Measurements from ENCODE around the gene EIF1.

DNA sequence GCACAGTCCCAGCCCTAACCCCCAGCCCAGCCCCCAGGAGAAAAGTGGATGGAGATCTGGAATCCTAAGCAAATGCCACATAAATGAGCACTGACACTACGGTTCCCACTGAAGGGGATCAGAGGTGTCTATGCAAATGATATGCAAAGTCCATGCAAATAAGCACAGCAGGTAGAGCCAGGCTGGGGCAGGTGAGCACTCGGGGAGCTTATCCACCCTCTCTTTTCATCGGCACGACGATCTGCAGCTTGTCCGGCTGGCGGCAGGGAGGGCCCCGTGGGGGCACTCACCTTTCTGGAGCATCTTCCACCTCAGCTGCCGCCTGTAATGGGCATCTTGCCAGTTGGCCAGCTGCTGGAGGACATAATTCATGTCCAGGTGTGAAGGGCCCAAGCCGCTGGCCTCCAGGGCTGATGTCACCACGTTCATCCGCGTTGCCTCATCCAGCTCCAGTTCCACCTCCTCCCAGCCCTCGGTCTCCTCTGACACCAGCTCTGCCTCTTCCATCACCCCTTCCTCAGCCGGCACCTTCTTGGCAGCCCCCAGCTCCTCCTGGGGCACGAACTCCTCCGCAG is 35.9 kb downstream of the EIF1 start:
- TF ChIP-seq, protein P1, sequence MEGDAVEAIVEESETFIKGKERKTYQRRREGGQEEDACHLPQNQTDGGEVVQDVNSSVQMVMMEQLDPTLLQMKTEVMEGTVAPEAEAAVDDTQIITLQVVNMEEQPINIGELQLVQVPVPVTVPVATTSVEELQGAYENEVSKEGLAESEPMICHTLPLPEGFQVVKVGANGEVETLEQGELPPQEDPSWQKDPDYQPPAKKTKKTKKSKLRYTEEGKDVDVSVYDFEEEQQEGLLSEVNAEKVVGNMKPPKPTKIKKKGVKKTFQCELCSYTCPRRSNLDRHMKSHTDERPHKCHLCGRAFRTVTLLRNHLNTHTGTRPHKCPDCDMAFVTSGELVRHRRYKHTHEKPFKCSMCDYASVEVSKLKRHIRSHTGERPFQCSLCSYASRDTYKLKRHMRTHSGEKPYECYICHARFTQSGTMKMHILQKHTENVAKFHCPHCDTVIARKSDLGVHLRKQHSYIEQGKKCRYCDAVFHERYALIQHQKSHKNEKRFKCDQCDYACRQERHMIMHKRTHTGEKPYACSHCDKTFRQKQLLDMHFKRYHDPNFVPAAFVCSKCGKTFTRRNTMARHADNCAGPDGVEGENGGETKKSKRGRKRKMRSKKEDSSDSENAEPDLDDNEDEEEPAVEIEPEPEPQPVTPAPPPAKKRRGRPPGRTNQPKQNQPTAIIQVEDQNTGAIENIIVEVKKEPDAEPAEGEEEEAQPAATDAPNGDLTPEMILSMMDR (IDR thresholded peaks at IDR 0.05; ENCODE audit: poor library complexity) = no peak
- TF ChIP-seq EZH2phosphoT487 (IDR thresholded peaks at IDR 0.05; ENCODE audit: low read depth, severe bottlenecking, unreplicated experiment) (no peak), EZH2 (IDR thresholded peaks at IDR 0.05; ENCODE audit: borderline replicate concordance) (no peak)
